Ovary (tissue), 9 donors: ENCODE measurements around the gene PTCHD4. TPM values are rescaled to one million over a fixed set of nuclear protein-coding genes. Genes with fewer than 3 reads are reported as not detected.

ENCODE experiments used
- DNase-seq, 5 donors: peaks; one replicate each; pipeline ENCODE4 v3.0.0-alpha.2; 2019 to 2020
- H3K27ac ChIP-seq, 2 donors: fragments of 200-600 bp; one replicate each; pipeline versions ENCODE4 v1.5.1 to v1.8.0; 2019 to 2022
- H3K27me3 ChIP-seq: fragments of 200-600 bp; one replicate; pipeline ENCODE4 v1.8.0; 2022
- H3K36me3 ChIP-seq: fragments of 200-600 bp; sonication (generic); one replicate; pipeline ENCODE4 v1.5.1; 2019
- H3K4me1 ChIP-seq: one replicate; pipeline ENCODE4 v1.8.1; 2013; ENCODE audit warnings: mild to moderate bottlenecking, moderate library complexity; ENCODE audit not compliant: insufficient read depth
- H3K4me3 ChIP-seq: fragments of 200-600 bp; sonication (generic); one replicate; pipeline ENCODE4 v1.5.1; 2017
- H3K9me3 ChIP-seq, 2 donors: fragments of 200-600 bp in 1 of 2; sonication (generic) in 1 of 2; one replicate each; pipeline versions ENCODE4 v1.5.1 to v1.8.1; 2013 to 2019; ENCODE audit warnings: mild to moderate bottlenecking in 1 of 2, moderate library complexity in 1 of 2
- EP300 ChIP-seq: sonication (generic); formaldehyde crosslinking; IDR thresholded peaks from one replicate; pipeline ENCODE4 v1.6.1; 2017; ENCODE audit warnings: antibody characterized with exemption
- POLR2A ChIP-seq: fragments of 450-650 bp; IDR thresholded peaks from one replicate; pipeline ENCODE4 v1.6.1; 2017; ENCODE audit warnings: antibody characterized with exemption, mild to moderate bottlenecking, moderate library complexity
- WGBS, 3 donors: extraction: QIAGEN DNeasy Blood & Tissue Kit in 1 of 3; methylation state at CpG; one replicate each; pipeline versions ENCODE4 v1.1.5 to v1.1.7; 2013 to 2017; 5-methylcytosine and 5-hydroxymethylcytosine counted together
- intact Hi-C, 4 donors: fragments of 100-400 bp; cut with DNase I; formaldehyde crosslinking; loops; one replicate each; pipeline versions ENCODE4 v1.11.0 to v1.15.1; 2022 to 2023
- polyA plus RNA-seq, 2 donors: library from polyadenylated mRNA; stranded (reverse); fragments of 200-250 nt in 1 of 2; fragments of 350-450 nt in 1 of 2; fragmentation: Illumina TruSeq in 1 of 2; extraction: RNeasy Lipid Tissue Mini Kit (QIAGEN cat#74804) in 1 of 2; gene quantifications; one replicate each; pipeline ENCODE4 v1.2.3, GENCODE V29; 2013 to 2014
- total RNA-seq, 7 donors: library from RNA; depleted of rRNA in 2 of 7; stranded (reverse); fragments of >200 nt in 2 of 7; fragmentation: NEBNext Ultra II Directional in 3 of 7; extraction: Animal tissue kit (Norgen Biotek cat#: 25700) in 3 of 7; gene quantifications; one replicate each; pipeline versions ENCODE4 v1.1.0 to v1.2.4, GENCODE V29; 2016 to 2023
- TF ChIP-seq, protein P1 (sequence below), 3 donors: fragments of 450-650 bp in 2 of 3; fragments of 200-600 bp in 1 of 3; IDR thresholded peaks; one replicate each; pipeline versions ENCODE4 v1.5.1 to v1.8.0; 2016 to 2022; ENCODE audit warnings: antibody characterized with exemption in 3 of 3, mild to moderate bottlenecking in 1 of 3
- donor health status: DM: no; HTN: no; CAD: no; lungs with moderate emphysema.
- donor health status: DM: no; HTN: no; CAD: no.
- donor health status: Bipolar disorder and iron deficiency.
- donor health status: DM: yes; HTN: yes; CAD: no.
- donor health status: DM: no; HTN: no; CAD: no.
- donor health status: DM: yes; HTN: yes; CAD: no.

Gene PTCHD4
- total and polyA plus RNA-seq, 9 donors = 0.07 to 4.6 (median 0.81) TPM

DNA sequence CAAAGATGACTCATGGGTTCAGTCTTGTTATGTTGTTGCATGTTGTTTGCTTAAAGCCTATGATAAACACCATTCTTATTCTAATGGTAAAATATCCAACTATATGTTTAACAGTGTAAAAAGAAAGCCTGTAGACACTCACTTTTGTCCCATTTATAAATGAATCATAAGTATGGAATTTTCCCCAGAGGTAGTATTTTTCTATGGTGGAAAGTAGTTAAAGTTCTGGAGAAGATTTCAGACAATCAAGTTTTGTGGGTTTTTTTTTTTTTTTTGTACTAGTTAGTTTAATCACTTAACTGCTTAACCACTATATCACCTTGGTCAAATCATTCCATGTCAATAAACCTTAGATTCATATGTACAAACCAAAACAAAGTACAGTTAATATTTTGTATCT, 35.8 kb downstream of the PTCHD4 start:
- no peak for TF ChIP-seq POLR2A
- TF ChIP-seq, protein P1, sequence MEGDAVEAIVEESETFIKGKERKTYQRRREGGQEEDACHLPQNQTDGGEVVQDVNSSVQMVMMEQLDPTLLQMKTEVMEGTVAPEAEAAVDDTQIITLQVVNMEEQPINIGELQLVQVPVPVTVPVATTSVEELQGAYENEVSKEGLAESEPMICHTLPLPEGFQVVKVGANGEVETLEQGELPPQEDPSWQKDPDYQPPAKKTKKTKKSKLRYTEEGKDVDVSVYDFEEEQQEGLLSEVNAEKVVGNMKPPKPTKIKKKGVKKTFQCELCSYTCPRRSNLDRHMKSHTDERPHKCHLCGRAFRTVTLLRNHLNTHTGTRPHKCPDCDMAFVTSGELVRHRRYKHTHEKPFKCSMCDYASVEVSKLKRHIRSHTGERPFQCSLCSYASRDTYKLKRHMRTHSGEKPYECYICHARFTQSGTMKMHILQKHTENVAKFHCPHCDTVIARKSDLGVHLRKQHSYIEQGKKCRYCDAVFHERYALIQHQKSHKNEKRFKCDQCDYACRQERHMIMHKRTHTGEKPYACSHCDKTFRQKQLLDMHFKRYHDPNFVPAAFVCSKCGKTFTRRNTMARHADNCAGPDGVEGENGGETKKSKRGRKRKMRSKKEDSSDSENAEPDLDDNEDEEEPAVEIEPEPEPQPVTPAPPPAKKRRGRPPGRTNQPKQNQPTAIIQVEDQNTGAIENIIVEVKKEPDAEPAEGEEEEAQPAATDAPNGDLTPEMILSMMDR (IDR thresholded peaks at IDR 0.05) = no peak
- no peak for TF ChIP-seq EP300
- Histone ChIP-seq H3K36me3 (no peaks in the 10 kb centered on the region), H3K27me3 (no peaks in the 10 kb centered on the region), H3K9me3 (no peaks in the 10 kb centered on the region), H3K27ac (no peak overlapping the region), H3K4me3 (no peak overlapping the region), H3K4me1 (no peaks in the 10 kb centered on the region)
- intact Hi-C loops = no loop called here
- no peak for DNase-seq

DNA sequence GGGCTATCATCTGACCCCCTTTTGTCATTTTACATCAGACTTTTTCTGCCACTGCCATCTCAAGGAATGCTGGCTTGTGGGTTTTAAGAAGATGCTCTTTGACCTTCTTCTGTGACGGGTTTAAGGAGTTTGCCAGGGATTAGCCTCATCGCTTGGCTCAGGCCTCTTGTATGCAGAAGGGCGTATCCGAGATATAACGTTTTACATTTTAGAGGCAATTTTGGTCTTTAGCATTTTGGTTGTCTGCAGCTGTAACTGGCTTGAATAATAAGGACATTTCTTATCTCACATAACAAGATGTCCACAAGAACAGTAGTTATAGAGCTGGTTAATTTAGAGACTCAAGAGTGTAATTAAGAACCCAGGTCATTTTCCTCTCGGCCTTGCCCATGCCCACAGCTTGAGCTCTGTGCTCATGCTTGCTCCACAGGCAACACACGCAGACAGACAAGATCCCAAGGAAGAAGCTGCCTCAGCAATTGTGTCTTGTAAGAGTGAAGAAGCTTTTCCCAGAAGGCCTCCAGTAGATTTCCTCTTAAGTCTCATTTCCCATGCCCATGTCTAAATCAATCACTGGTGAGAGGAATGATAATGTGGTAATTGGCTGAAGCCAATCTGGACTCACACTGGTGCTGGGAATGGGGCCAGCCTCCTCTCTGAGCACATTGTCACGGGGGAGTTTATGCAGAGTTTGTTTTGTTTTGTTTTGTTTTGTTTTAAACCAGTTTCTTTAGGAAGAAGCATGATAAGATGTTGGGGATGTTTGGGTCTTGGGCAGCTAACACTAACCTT, 36.8 kb downstream of the PTCHD4 start:
- H3K4me1 ChIP-seq = no peaks in the 10 kb centered on the region
- H3K36me3 ChIP-seq = no peaks in the 10 kb centered on the region
- H3K9me3 ChIP-seq = no peaks in the 10 kb centered on the region
- no peak overlapping the region for H3K27ac ChIP-seq
- no peak for DNase-seq
- intact Hi-C loops = no loop called here
- no peaks in the 10 kb centered on the region for H3K27me3 ChIP-seq
- no peak overlapping the region for H3K4me3 ChIP-seq
- TF ChIP-seq POLR2A (no peak), EP300 (no peak)
- TF ChIP-seq, protein P1 (IDR thresholded peaks at IDR 0.05) = no peak
- 51 to 68% (median 58%) methylated on average over 8 of the region's 8 CpGs for WGBS, 3 donors

DNA sequence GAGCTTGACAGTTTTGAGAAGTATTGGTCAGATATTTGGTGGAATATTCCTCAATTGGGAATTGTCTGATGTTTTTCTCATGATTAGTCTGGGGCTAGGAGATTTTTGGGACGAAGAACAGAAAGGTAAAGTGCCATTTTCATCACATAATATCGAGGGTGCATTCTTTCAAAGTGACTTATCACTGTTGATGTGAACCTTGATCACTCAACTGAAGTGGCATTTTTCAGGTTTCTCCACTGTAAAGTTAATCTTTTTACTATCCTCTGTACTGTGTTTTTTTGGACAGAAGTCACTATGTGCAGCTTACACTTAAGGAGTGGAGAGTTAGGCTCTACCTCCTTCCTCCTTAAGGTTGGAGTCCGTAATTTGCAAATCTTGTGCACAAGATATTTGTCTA, 39.2 kb downstream of the PTCHD4 start:
- Histone ChIP-seq H3K4me3 (no peak overlapping the region), H3K9me3 (no peaks in the 10 kb centered on the region), H3K27me3 (no peaks in the 10 kb centered on the region), H3K27ac (no peak overlapping the region), H3K4me1 (no peaks in the 10 kb centered on the region), H3K36me3 (no peaks in the 10 kb centered on the region)
- WGBS, 3 donors = 67 to 83% (median 80%) methylated on average over 3 of the region's 3 CpGs
- no peak for DNase-seq
- intact Hi-C loops = no loop called here
- no peak for TF ChIP-seq EP300
- TF ChIP-seq POLR2A = no peak
- TF ChIP-seq, protein P1 (IDR thresholded peaks at IDR 0.05) = no peak

DNA sequence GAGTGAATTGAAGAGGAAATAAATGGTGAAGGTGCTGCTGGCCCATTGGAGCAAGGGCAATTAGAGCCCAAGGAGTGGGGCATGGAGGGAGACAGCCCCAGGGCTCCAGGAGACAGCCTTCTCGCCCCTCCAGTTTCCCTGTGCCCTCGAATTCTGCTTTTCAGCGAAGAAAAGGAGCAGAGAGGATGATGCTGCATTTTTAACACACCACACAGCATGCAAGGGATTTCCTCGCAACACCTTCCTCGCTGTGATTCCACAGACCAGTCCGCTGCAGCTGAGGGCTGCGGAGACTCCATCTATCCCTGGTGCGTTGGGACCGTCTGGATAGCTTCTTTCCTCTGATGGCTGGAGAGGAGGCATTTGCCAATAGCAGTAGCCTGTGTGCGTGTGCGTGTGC, 41.7 kb downstream of the PTCHD4 start:
- Histone ChIP-seq H3K4me1 (no peaks in the 10 kb centered on the region), H3K27ac (no peak overlapping the region), H3K4me3 (no peak overlapping the region), H3K9me3 (no peaks in the 10 kb centered on the region), H3K36me3 (no peaks in the 10 kb centered on the region), H3K27me3 (no peaks in the 10 kb centered on the region)
- 11 to 19% (median 14%) methylated on average over 11 of the region's 11 CpGs for WGBS, 3 donors
- TF ChIP-seq EP300 (no peak), POLR2A (no peak)
- TF ChIP-seq, protein P1 (IDR thresholded peaks at IDR 0.05) = no peak
- intact Hi-C loops = no loop called here
- DNase-seq = no peak
